Activated CD4-positive, alpha-beta T cell treated with anti-CD3 and anti-CD28 coated beads for 48 hours (primary cell): ENCODE results near the gene TDRD7.

Source experiments
- DNase-seq: peaks from one replicate; pipeline ENCODE4 v3.0.0-alpha.2; 2020

The TDRD7 gene

GRCh38 chr9:97534185-97534584 lies 122.3 kb downstream of the TDRD7 start:
- no peak for DNase-seq

GRCh38 chr9:97534961-97535594 lies 123.2 kb downstream of the TDRD7 start:
- DNase-seq = no peak

GRCh38 chr9:97535771-97536170 lies 123.9 kb downstream of the TDRD7 start:
- no peak for DNase-seq

GRCh38 chr9:97536480-97536879 lies 124.6 kb downstream of the TDRD7 start:
- DNase-seq = no peak

- no peak for DNase-seq
Measured at GRCh38 chr9:97543561-97543960, 131.7 kb downstream of the TDRD7 start.

- no peak for DNase-seq
Measured at GRCh38 chr9:97545486-97545885, 133.6 kb downstream of the TDRD7 start.
